Measurements from ENCODE around the gene OSBPL8. TPM values are rescaled to one million over a fixed set of nuclear protein-coding genes. Genes with fewer than 3 reads are reported as not detected.
"Not testable (repeated sequence)": the region's sequence is repeated elsewhere in the genome, so short reads cannot be mapped to it uniquely, and the experiment has no call there.

OSBPL8 gene
- total RNA-seq, 2 experiments from 2014 or later, result 119 to 130 TPM

- DNase-seq, result no peak
- peaks cover 6% of the 10 kb centered on the region for H3K27me3 Mint-ChIP-seq
- H3K9me3 Mint-ChIP-seq, result no peaks in the 10 kb centered on the region
- peaks cover 7% of the 10 kb centered on the region for H3K4me1 Mint-ChIP-seq
- H3K36me3 Mint-ChIP-seq (ENCODE audit: low read depth), result no peaks in the 10 kb centered on the region
- no peak overlapping the region for H3K27ac Mint-ChIP-seq
- no peak overlapping the region for H3K4me3 Mint-ChIP-seq
- ChIA-PET CTCF (no interaction called here), POLR2A (no interaction called here)
Observed at GRCh38 chr12:76341436-76342030, 218.0 kb downstream of the OSBPL8 start.

- H3K9me3 Mint-ChIP-seq, result no peaks in the 10 kb centered on the region
- no peak overlapping the region for H3K4me3 Mint-ChIP-seq
- ChIA-PET CTCF (no interaction called here), POLR2A (no interaction called here)
- H3K27me3 Mint-ChIP-seq, result peaks cover 6% of the 10 kb centered on the region
- no peak overlapping the region for H3K27ac Mint-ChIP-seq
- peaks cover 3% of the 10 kb centered on the region for H3K4me1 Mint-ChIP-seq
- no peak for DNase-seq
- H3K36me3 Mint-ChIP-seq (ENCODE audit: low read depth), result no peaks in the 10 kb centered on the region
Observed at GRCh38 chr12:76340680-76341435, 218.7 kb downstream of the OSBPL8 start.

- Mint-ChIP-seq H3K36me3 (ENCODE audit: low read depth) (no peaks in the 10 kb centered on the region), H3K27ac (no peak overlapping the region), H3K4me3 (no peak overlapping the region), H3K27me3 (peaks cover 13% of the 10 kb centered on the region), H3K4me1 (peaks cover 3% of the 10 kb centered on the region), H3K9me3 (no peaks in the 10 kb centered on the region)
- ChIA-PET CTCF (no interaction called here), POLR2A (no interaction called here)
- DNase-seq, result no peak
Observed at GRCh38 chr12:76337583-76337982, 222.0 kb downstream of the OSBPL8 start.

DNA sequence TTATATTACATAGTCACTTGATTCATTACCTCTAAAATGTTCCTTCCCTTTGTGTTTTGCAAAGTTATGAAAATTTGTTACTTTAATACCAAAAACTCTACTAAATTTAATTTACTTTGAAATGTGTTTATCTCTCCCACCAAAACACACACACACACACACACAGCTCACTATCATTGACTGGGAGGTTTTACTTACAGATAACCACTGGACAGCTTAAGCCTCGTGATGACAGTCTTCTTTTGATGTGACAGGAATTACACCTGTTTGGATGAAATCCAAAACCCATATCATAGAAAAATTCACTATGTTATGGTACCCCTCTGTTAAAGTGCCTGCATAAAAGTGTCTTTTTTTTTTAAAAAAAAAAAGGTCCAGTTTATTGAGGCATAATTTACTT is 227.0 kb downstream of the OSBPL8 start:
- DNase-seq, result no peak
- H3K27me3 Mint-ChIP-seq, result peaks cover 28% of the 10 kb centered on the region
- H3K27ac Mint-ChIP-seq, result no peak overlapping the region
- POLR2A ChIA-PET, result no interaction called here
- H3K4me3 Mint-ChIP-seq, result no peak overlapping the region
- no peaks in the 10 kb centered on the region for H3K36me3 Mint-ChIP-seq (ENCODE audit: low read depth)
- no peaks in the 10 kb centered on the region for H3K4me1 Mint-ChIP-seq
- no peaks in the 10 kb centered on the region for H3K9me3 Mint-ChIP-seq
- CTCF ChIA-PET, result no interaction called here

- no peaks in the 10 kb centered on the region for H3K9me3 Mint-ChIP-seq
- CTCF ChIA-PET, result interaction anchor here (0.6 kb wide), 1 partner anchor 219 kb away, joined by 4 read pairs; no protein-coding TSS in a partner anchor
- POLR2A ChIA-PET, result no interaction called here
- peaks cover 28% of the 10 kb centered on the region for H3K27me3 Mint-ChIP-seq
- no peak overlapping the region for H3K27ac Mint-ChIP-seq
- no peaks in the 10 kb centered on the region for H3K4me1 Mint-ChIP-seq
- H3K4me3 Mint-ChIP-seq, result no peak overlapping the region
- H3K36me3 Mint-ChIP-seq (ENCODE audit: low read depth), result no peaks in the 10 kb centered on the region
- DNase-seq, result no peak
Observed at GRCh38 chr12:76329606-76330005, 230.0 kb downstream of the OSBPL8 start.

DNA sequence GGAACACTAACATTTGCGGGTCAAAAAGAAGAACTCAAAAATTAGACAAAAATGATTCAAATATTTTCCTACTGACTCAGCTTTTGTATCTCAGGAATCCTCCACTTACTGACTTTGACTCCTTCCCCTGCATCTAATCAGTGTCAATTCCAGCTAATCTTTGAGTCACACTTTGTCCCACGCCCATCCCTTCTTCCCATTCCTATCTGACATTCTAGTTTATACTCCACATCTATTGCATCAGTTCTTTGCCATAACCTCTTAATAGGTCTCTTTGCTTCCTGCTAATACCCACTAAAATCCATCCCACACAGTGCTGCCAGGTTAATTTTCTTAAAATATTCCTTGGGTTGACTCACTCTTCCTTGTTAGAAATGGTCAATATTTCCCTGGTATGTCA is 230.4 kb downstream of the OSBPL8 start:
- H3K27ac Mint-ChIP-seq, result no peak overlapping the region
- DNase-seq, result no peak
- CTCF ChIA-PET, result no interaction called here
- peaks cover 28% of the 10 kb centered on the region for H3K27me3 Mint-ChIP-seq
- H3K9me3 Mint-ChIP-seq, result no peaks in the 10 kb centered on the region
- POLR2A ChIA-PET, result no interaction called here
- H3K4me3 Mint-ChIP-seq, result no peak overlapping the region
- H3K36me3 Mint-ChIP-seq (ENCODE audit: low read depth), result no peaks in the 10 kb centered on the region
- no peaks in the 10 kb centered on the region for H3K4me1 Mint-ChIP-seq

DNA sequence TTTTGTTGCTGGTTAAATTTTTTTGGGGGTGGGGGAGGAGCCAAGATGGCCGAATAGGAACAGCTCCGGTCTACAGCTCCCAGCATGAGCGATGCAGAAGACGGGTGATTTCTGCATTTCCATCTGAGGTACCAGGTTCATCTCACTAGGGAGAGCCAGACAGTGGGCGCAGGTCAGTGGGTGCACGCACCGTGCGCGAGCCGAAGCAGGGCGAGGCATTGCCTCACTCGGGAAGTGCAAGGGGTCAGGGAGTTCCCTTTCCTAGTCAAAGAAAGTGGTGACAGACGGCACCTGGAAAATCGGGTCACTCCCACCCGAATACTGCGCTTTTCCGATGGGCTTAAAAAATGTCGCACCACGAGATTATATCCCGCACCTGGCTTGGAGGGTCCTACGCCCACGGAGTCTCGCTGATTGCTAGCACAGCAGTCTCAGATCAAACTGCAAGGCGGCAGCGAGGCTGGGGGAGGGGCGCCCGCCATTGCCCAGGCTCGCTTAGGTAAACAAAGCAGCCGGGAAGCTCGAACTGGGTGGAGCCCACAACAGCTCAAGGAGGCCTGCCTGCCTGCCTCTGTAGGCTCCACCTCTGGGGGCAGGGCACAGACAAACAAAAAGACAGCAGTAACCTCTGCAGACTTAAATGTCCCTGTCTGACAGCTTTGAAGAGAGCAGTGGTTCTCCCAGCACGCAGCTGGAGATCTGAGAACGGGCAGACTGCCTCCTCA is 239.8 kb downstream of the OSBPL8 start:
- H3K27me3 Mint-ChIP-seq, result peaks cover 11% of the 10 kb centered on the region
- H3K27ac Mint-ChIP-seq; POLR2A ChIA-PET; H3K4me3 Mint-ChIP-seq; DNase-seq; CTCF ChIA-PET; H3K36me3 Mint-ChIP-seq (ENCODE audit: low read depth); H3K4me1 Mint-ChIP-seq; H3K9me3 Mint-ChIP-seq: not testable (repeated sequence)

DNA sequence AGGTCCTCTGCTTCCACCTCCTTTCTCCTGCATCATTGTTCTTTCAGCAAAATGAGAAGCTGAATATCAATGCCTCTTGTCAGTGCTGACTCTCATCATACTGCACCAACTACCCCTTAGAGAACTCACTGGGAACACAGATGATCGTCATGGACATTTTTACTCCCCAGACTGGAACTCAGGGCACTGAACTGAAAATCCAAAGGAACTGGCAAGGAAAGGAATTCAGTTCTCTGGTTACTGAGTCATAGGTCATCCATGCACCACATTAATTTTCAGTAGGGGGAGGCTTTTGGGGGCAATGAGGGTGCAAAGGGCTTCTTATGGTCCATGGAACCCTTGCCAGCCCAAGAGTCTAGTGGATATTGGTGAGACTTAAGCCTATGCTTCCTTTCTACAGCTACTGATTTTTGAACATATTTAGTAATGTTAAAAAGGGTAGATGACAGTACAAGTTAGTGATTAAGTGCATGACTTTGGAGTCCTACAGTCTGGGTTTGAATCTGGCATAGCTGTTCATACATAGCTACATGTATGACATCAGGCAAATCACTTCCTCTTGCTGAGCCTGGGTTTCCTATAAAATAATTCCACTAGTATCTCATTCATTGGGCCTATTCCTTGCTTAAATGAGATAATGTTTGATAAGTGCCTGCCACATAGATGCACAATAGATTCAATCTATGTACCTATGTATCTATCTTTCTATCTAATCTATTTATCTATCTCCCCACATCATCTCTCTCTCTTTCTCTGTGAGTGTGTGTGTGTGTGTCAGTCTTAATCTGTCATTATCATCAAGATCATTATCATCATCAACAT is 240.6 kb downstream of the OSBPL8 start:
- H3K9me3 Mint-ChIP-seq, result peaks cover 3% of the 10 kb centered on the region
- POLR2A ChIA-PET, result no interaction called here
- no peak overlapping the region for H3K4me3 Mint-ChIP-seq
- peaks cover 11% of the 10 kb centered on the region for H3K27me3 Mint-ChIP-seq
- H3K27ac Mint-ChIP-seq, result no peak overlapping the region
- CTCF ChIA-PET, result no interaction called here
- H3K4me1 Mint-ChIP-seq, result no peaks in the 10 kb centered on the region
- no peak for DNase-seq
- H3K36me3 Mint-ChIP-seq (ENCODE audit: low read depth), result no peaks in the 10 kb centered on the region

GRCh38 chr12:76317976-76318375 is 241.6 kb downstream of the OSBPL8 start:
- H3K27me3 Mint-ChIP-seq, result peaks cover 11% of the 10 kb centered on the region
- no peaks in the 10 kb centered on the region for H3K4me1 Mint-ChIP-seq
- DNase-seq, result no peak
- H3K9me3 Mint-ChIP-seq, result peaks cover 3% of the 10 kb centered on the region
- no peak overlapping the region for H3K4me3 Mint-ChIP-seq
- H3K36me3 Mint-ChIP-seq (ENCODE audit: low read depth), result no peaks in the 10 kb centered on the region
- ChIA-PET POLR2A (no interaction called here), CTCF (no interaction called here)
- no peak overlapping the region for H3K27ac Mint-ChIP-seq

GRCh38 chr12:76316468-76316867 is 243.1 kb downstream of the OSBPL8 start:
- no peak overlapping the region for H3K4me3 Mint-ChIP-seq
- H3K36me3 Mint-ChIP-seq (ENCODE audit: low read depth), result no peaks in the 10 kb centered on the region
- ChIA-PET POLR2A (no interaction called here), CTCF (no interaction called here)
- no peak for DNase-seq
- H3K4me1 Mint-ChIP-seq, result no peaks in the 10 kb centered on the region
- H3K27me3 Mint-ChIP-seq, result peaks cover 5% of the 10 kb centered on the region
- no peaks in the 10 kb centered on the region for H3K9me3 Mint-ChIP-seq
- H3K27ac Mint-ChIP-seq, result no peak overlapping the region

DNA sequence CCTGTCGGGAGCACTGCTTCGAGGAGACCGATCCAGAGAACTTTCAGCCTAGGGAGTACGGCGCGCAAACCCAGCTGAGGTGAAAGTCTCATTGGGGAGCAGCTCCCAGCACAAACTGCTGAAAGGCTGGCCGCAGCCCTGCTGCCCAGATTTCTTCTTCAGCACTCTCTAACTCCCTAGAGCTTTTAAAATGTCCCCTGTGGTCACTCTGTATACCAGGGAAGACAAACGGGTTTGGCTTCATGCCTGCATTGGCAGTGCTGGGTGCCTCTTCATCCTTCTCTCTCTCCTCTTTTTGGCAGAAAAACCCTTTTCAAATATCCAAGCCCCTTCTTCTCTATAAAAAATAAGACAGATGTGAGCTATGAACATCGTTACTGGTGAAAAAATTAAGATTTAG is 246.3 kb downstream of the OSBPL8 start:
- Mint-ChIP-seq H3K27me3 (peaks cover 5% of the 10 kb centered on the region), H3K9me3 (no peaks in the 10 kb centered on the region), H3K4me3 (no peak overlapping the region), H3K4me1 (no peaks in the 10 kb centered on the region), H3K36me3 (ENCODE audit: low read depth) (no peaks in the 10 kb centered on the region), H3K27ac (no peak overlapping the region)
- ChIA-PET POLR2A (no interaction called here), CTCF (no interaction called here)
- no peak for DNase-seq

DNA sequence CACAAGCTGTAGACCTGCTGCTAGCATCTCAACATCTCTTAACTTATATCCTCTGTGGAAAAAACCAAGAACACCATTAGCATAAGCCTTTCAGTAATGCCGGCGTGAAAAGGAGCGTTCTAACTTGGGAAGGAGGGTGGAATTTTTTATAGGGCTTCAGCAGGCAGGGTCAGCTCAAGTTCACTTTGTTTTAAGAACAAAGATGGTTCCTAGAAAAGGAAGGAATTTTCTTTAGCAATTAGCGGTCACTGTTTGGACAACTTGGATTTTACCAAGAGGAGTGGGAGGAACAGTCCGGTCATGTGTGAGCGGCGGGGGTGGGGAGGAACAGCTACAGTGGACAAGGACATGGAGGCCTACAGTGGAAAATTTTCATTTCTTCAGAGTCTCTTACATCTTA is 247.3 kb downstream of the OSBPL8 start:
- H3K4me1 Mint-ChIP-seq, result no peaks in the 10 kb centered on the region
- no peak for DNase-seq
- no peak overlapping the region for H3K27ac Mint-ChIP-seq
- H3K36me3 Mint-ChIP-seq (ENCODE audit: low read depth), result no peaks in the 10 kb centered on the region
- ChIA-PET CTCF (no interaction called here), POLR2A (no interaction called here)
- no peaks in the 10 kb centered on the region for H3K9me3 Mint-ChIP-seq
- H3K27me3 Mint-ChIP-seq, result peaks cover 2% of the 10 kb centered on the region
- H3K4me3 Mint-ChIP-seq, result no peak overlapping the region

GRCh38 chr12:76311796-76312195 is 247.8 kb downstream of the OSBPL8 start:
- H3K4me1 Mint-ChIP-seq, result no peaks in the 10 kb centered on the region
- CTCF ChIA-PET, result no interaction called here
- H3K36me3 Mint-ChIP-seq (ENCODE audit: low read depth), result no peaks in the 10 kb centered on the region
- POLR2A ChIA-PET, result no interaction called here
- no peaks in the 10 kb centered on the region for H3K9me3 Mint-ChIP-seq
- H3K27ac Mint-ChIP-seq, result no peak overlapping the region
- no peak overlapping the region for H3K4me3 Mint-ChIP-seq
- DNase-seq, result no peak
- H3K27me3 Mint-ChIP-seq, result peaks cover 4% of the 10 kb centered on the region
